HepG2 (cell line): ENCODE data around the gene DNMT1.

Source experiments
- ATF5 ChIP-seq: sonication (generic); formaldehyde crosslinking; IDR thresholded peaks from 2 replicates; pipeline ENCODE4 v1.4.0; 2020; ENCODE audit warnings: mild to moderate bottlenecking, low read depth, missing genetic modification reagents
- CTCF ChIP-seq: sonication (generic); formaldehyde crosslinking; IDR thresholded peaks from 2 replicates; pipeline ENCODE4 v1.5.0; 2020; ENCODE audit warnings: mild to moderate bottlenecking, missing genetic modification reagents, moderate library complexity
- EP300 ChIP-seq, 3 experiments: sonication (generic) in 1 of 3; formaldehyde crosslinking in 1 of 3; IDR thresholded peaks; 2 replicates each; pipeline versions ENCODE4 v1.5.1 to v1.6.1; 2011 to 2020; ENCODE audit warnings: low read depth in 2 of 3, low read length in 2 of 3, borderline replicate concordance in 1 of 3, improper control_type of control experiment in 1 of 3, mild to moderate bottlenecking in 1 of 3, missing genetic modification reagents in 1 of 3, moderate library complexity in 1 of 3
- MTA1 ChIP-seq: sonication (generic); formaldehyde crosslinking; IDR thresholded peaks from 2 replicates; pipeline ENCODE4 v1.4.0; 2020; ENCODE audit warnings: missing genetic modification reagents, mild to moderate bottlenecking, borderline replicate concordance
- ZMAT3 ChIP-seq: sonication (generic); formaldehyde crosslinking; conservative IDR thresholded peaks from 2 replicates; pipeline ENCODE4 v1.7.0; 2021; ENCODE audit warnings: missing genetic modification reagents
- ZNF124 ChIP-seq: sonication (generic); formaldehyde crosslinking; IDR thresholded peaks from 2 replicates; pipeline ENCODE4 v1.4.0; 2020; ENCODE audit warnings: missing genetic modification reagents
- ZNF274 ChIP-seq: sonication (generic); formaldehyde crosslinking; IDR thresholded peaks from 2 replicates; pipeline ENCODE4 v1.5.1; 2020; ENCODE audit warnings: mild to moderate bottlenecking, missing genetic modification reagents
- TF ChIP-seq, protein P1 (sequence below): sonication (generic); formaldehyde crosslinking; IDR thresholded peaks from 2 replicates; pipeline ENCODE4 v1.8.1; 2023; ENCODE audit warnings: mild to moderate bottlenecking, inconsistent platforms, moderate library complexity, missing genetic modification reagents, borderline replicate concordance
- TF ChIP-seq, protein P2 (sequence below), 2 experiments: IDR thresholded peaks; 2 replicates each; pipeline ENCODE4 v1.6.1; 2011 to 2012; ENCODE audit warnings: low read length in 2 of 2, borderline replicate concordance in 1 of 2, low read depth in 1 of 2, mild to moderate bottlenecking in 1 of 2, moderate library complexity in 1 of 2

DNA sequence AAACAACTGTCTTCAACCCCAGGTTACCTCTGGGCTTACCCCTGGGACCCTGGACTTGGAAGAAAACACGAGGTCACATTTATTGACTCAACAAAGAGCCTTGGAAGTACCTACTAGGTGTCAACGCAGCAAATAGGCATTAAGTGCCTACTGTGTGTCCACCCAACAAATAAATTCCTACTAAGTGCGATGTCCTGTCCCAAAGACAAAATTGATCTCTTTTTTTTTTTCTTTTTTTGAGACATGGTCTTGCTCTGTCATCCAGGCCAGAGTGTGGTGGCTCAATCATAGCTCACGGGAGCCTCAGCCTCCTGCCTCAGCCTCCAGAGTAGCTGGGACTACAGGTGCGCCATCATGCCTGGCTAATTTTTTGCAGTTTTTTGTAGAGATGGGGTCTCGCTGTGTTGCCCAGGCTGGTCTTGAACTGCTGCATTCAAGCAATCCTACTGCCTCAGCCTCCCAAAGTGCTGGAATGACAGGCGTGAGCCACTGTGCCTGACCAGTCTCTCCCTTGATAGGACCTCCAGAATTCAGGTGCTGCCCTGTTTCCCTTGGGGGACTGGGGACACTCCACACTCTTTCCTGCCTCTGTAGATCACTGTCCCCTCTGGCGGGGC, 37.0 kb upstream of the DNMT1 start:
- TF ChIP-seq, protein P1, sequence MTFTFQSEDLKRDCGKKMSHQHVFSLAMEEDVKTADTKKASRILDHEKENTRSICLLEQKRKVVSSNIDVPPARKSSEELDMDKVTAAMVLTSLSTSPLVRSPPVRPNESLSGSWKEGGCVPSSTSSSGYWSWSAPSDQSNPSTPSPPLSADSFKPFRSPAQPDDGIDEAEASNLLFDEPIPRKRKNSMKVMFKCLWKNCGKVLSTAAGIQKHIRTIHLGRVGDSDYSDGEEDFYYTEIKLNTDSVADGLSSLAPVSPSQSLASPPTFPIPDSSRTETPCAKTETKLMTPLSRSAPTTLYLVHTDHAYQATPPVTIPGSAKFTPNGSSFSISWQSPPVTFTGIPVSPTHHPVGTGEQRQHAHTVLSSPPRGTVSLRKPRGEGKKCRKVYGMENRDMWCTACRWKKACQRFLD = no peak
- TF ChIP-seq, protein P2, sequence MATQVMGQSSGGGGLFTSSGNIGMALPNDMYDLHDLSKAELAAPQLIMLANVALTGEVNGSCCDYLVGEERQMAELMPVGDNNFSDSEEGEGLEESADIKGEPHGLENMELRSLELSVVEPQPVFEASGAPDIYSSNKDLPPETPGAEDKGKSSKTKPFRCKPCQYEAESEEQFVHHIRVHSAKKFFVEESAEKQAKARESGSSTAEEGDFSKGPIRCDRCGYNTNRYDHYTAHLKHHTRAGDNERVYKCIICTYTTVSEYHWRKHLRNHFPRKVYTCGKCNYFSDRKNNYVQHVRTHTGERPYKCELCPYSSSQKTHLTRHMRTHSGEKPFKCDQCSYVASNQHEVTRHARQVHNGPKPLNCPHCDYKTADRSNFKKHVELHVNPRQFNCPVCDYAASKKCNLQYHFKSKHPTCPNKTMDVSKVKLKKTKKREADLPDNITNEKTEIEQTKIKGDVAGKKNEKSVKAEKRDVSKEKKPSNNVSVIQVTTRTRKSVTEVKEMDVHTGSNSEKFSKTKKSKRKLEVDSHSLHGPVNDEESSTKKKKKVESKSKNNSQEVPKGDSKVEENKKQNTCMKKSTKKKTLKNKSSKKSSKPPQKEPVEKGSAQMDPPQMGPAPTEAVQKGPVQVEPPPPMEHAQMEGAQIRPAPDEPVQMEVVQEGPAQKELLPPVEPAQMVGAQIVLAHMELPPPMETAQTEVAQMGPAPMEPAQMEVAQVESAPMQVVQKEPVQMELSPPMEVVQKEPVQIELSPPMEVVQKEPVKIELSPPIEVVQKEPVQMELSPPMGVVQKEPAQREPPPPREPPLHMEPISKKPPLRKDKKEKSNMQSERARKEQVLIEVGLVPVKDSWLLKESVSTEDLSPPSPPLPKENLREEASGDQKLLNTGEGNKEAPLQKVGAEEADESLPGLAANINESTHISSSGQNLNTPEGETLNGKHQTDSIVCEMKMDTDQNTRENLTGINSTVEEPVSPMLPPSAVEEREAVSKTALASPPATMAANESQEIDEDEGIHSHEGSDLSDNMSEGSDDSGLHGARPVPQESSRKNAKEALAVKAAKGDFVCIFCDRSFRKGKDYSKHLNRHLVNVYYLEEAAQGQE (IDR thresholded peaks at IDR 0.05; ENCODE audit: borderline replicate concordance in 1 of 2, low read depth in 1 of 2, low read length in 2 of 2) = no peak
- TF ChIP-seq ATF5 (CRISPR knock-in tag) (no peak), ZNF274 (CRISPR knock-in tag) (no peak), CTCF (CRISPR knock-in tag) (no peak), MTA1 (CRISPR knock-in tag) (no peak), EP300 (IDR thresholded peaks at IDR 0.05; ENCODE audit: low read depth in 2 of 2, low read length in 2 of 2) (no peak), EP300 (CRISPR knock-in tag; IDR thresholded peaks at IDR 0.05; ENCODE audit: borderline replicate concordance) (no peak), ZNF124 (CRISPR knock-in tag) (no peak), ZMAT3 (CRISPR knock-in tag) (no peak)
